ENCODE data around the gene MYO1D. TPM values are rescaled to one million over a fixed set of nuclear protein-coding genes. Genes with fewer than 3 reads are reported as not detected.
"Not testable (repeated sequence)": the region's sequence is repeated elsewhere in the genome, so short reads cannot be mapped to it uniquely, and the experiment has no call there.

MYO1D gene
- total RNA-seq, 2 donors from 2014 or later, result 12.4 to 13.6 TPM

DNA sequence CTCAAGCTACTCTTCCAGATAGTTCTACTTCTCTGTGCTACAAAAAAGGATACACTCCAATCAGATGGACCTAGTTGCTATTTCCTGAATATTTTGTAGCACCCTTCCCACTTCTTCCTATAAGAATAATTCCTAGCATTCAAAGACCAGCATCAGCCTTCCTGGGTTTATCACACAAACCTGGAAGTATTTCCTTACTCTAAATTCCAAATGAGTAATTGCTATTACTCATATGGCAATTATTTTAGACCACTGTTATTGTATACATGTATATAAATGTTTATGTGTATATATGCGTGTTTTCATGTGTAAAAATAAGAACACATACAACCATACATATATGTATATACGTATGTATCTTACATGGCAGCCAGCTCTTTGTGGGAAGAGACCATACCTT, 130.6 kb downstream of the MYO1D start:
- H3K27ac Mint-ChIP-seq, result no peak overlapping the region
- DNase-seq (ENCODE audit: low spot score in 2 of 2) (no peak), ATAC-seq (no peak)
- no peaks in the 10 kb centered on the region for H3K9me3 Mint-ChIP-seq
- no peaks in the 10 kb centered on the region for H3K36me3 Mint-ChIP-seq

DNA sequence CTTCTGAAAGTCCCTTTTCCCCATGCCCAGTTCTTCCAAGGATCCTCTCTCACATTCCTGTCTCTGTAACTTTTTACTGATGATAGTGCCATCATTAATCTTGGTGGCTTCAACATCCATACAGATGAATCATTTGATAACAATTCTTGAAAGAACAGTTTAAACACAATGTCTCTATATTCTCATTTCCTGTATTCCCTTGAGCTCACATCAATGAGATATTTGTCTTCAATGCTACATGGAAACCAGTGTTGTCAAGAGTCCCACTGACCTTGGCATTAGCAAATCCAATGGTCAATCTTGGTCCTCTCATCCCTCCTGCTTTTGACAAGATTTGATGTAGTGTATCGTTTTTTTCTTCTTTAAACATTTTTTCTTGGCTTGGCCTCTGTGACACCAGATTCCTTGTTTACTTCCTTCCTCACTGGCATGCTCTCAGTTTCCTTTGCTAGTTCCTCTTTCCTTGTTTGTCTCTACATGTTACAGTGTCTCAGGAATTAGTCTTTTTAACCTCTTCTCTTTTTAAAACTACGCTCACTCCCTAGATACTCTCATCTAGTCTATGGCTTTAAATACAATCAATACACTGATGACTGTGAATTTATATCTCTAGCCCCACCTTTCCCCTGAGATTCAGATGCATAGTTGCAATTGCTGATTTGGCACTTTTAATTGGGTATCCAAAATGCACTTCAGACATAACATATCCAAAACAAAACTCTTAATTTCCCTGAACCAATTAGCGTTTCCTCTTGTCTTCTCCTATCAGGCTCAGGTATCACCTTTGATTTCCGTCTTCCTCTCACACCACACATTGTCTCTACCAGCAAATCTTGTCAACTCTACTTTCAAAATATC, 134.0 kb downstream of the MYO1D start:
- no peaks in the 10 kb centered on the region for H3K9me3 Mint-ChIP-seq
- no peak overlapping the region for H3K27ac Mint-ChIP-seq
- ATAC-seq, result no peak
- DNase-seq (ENCODE audit: low spot score in 2 of 2), result no peak
- no peaks in the 10 kb centered on the region for H3K36me3 Mint-ChIP-seq

DNA sequence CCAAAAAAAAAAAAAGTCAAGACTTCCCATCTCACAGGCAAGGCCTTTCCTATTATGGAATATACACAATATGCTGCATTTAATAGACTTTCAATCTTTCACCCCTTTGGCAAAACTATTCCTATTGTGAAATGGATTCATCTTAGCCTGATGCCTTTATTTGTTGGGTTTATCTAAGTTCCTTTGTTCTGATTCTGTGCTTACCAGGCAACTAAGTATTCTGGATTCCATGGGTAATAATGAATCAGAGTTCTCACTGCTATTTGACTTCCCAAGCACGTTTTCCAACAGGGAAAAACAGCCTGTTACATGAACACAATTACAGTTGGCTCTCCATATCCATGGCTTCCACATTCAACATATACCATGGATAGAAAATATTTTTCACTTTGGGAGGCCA, 135.5 kb downstream of the MYO1D start:
- DNase-seq (ENCODE audit: low spot score in 2 of 2) (no peak), ATAC-seq (no peak)
- H3K9me3 Mint-ChIP-seq, result no peaks in the 10 kb centered on the region
- H3K36me3 Mint-ChIP-seq, result no peaks in the 10 kb centered on the region
- no peak overlapping the region for H3K27ac Mint-ChIP-seq

DNA sequence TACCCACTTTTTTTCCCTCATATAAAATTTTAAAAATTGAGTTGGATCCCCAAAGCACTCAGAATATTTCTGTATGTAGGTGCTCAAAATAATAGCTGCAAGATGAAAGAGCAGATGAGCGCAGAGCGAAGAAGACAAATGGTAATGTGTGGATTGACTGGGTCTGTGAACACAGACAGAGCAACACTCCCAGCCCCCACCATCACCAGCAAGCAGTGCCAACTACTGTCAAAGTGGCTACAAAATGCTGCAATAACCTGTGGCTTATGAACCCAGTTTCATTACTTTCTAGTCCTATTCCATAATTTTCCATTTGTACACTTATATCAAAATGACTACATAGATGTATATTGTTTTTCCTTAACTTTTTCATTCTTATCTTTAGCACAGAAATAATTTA, 137.2 kb downstream of the MYO1D start:
- ATAC-seq (no peak), DNase-seq (ENCODE audit: low spot score in 2 of 2) (no peak)
- Mint-ChIP-seq H3K27ac (no peak overlapping the region), H3K9me3 (no peaks in the 10 kb centered on the region), H3K36me3 (no peaks in the 10 kb centered on the region)

DNA sequence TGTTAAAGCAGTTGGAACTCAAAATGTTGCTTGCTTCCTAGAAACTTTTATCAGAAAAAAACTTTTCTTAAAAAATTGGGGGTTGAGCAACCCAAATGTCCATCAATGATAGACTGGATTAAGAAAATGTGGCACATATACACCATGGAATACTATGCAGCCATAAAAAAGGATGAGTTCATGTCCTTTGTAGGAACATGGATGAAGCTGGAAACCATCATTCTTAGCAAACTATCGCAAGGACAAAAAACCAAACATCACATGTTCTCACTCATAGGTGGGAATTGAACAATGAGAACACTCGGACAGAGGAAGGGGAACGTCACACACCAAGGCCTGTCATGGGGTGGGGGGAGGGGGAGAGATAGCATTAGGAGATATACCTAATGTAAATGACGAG, 137.8 kb downstream of the MYO1D start:
- H3K9me3 Mint-ChIP-seq; H3K27ac Mint-ChIP-seq; DNase-seq (ENCODE audit: low spot score in 2 of 2); ATAC-seq; H3K36me3 Mint-ChIP-seq: not testable (repeated sequence)

DNA sequence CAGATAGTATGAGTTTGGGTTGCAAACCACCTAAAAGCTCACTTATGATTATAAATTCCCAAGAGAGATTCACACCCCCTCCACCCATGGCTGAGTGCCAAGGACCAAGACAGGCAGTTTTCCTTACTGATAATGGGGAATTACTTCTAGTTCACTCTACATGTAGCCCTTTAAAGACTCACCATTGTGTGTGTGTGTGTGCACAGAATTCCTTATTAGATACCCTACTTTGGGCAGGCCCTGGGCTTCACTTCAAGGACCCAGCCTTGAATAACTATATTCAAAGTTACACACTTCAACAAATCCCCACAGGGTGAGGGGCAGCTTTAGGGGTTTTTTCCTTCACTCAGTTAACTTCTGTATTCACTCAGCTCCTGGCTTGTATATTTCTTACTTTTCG, 143.5 kb downstream of the MYO1D start:
- DNase-seq (ENCODE audit: low spot score in 2 of 2) (no peak), ATAC-seq (no peak)
- Mint-ChIP-seq H3K9me3 (peaks cover 0 to 5% of the 10 kb centered on the region in 2 donors), H3K27ac (no peak overlapping the region), H3K36me3 (peaks cover 5 to 7% of the 10 kb centered on the region in 2 donors)

DNA sequence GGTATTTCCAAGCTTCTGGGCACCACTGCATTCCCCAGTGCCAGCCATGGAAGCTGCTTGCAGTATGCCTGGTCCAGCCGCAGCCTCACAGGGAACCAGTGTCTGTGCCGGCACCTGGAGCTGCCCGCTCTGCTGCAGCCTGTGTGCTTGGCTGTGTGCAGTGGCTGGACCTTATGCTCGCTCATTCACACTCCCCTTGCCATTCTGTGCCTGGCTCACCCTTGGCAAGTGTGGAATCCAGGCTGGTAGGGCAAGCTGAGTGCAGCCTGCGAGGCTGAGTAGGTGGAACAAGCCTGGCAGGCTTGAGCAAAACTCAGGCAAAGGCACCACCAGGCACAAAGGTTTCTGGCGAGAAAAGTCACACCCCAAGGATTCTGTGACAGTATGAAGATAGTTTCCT, 144.0 kb downstream of the MYO1D start:
- ATAC-seq, result no peak
- H3K36me3 Mint-ChIP-seq, result peaks cover 5 to 7% of the 10 kb centered on the region in 2 donors
- H3K27ac Mint-ChIP-seq, result no peak overlapping the region
- peaks cover 0 to 5% of the 10 kb centered on the region in 2 donors for H3K9me3 Mint-ChIP-seq
- DNase-seq (ENCODE audit: low spot score in 2 of 2), result no peak

DNA sequence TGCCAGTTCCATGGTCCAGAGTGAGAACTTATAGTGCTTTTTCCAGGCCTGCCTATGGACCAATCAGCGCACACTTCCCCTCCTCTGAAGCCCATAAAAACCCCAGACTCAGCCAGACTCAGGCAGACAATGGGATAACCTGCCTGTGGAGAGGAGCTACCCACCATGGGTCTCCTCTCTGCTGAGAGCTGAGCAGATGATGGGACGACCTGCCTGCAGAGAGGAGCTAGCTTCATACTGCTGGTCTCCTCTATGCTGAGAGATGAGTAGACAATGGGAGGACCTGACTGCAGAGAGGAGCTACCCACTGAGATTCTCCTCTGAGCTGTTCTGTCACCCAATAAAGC, 144.7 kb downstream of the MYO1D start:
- Mint-ChIP-seq H3K27ac (no peak overlapping the region), H3K36me3 (peaks cover 5 to 7% of the 10 kb centered on the region in 2 donors), H3K9me3 (peaks cover 0 to 5% of the 10 kb centered on the region in 2 donors)
- DNase-seq (ENCODE audit: low spot score in 2 of 2) (no peak), ATAC-seq (no peak)

DNA sequence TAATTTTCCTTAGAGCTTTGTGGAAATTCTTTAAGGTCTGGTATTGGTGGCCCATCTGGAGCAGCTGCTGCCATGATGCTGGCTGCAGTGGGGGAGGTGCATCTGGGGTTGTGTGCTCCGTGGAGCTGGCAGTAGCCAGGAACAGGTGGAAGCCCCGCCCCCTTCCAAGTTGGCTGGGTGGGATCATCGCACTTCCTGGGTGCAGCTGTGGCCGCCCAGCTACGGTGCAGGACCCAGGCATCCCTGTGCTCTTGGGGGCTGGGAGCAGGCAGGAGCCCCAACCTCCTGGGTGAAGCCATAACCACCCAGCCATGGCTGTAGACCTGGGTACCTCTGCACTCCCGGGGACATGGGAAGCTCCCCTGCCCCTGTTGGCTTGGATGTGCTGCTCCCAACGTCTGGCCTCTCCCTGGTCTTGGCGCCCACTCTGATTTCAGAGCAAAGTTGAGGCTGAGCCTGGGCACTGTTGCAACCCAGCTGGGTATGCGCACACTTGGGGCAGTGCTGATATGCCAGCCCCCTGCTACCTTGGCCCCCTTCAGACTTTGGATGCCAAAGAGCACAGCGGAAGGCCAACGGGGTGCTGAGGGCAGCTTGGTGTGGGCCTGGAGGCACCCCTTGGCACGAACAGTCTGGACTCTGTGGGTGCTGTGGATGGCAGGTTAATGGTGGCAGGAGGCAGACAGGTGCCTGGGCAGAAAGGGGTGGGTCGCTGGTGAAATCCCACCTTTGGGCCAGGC, 145.2 kb downstream of the MYO1D start:
- H3K9me3 Mint-ChIP-seq, result peaks cover 0 to 5% of the 10 kb centered on the region in 2 donors
- DNase-seq (ENCODE audit: low spot score in 2 of 2), result no peak

DNA sequence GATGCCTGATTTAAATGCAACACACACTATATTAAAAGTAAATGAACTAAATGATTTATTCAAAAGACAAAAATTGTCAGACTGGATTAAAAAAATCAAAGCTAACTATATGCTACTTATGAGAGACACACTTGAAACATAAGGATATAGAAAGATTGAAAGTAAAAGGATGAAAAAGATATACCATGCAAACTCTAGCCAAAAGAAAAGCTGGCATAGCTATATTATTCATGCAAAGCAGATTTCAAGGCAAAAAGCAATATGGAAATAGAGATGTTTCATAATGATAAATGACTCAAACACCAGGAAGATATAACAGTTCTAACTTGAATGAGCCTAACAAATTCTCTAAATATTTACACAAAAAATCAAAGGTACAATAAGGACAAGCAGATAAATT, 149.2 kb downstream of the MYO1D start:
- peaks cover 7 to 14% of the 10 kb centered on the region in 2 donors for H3K9me3 Mint-ChIP-seq
- no peak overlapping the region for H3K27ac Mint-ChIP-seq
- DNase-seq (ENCODE audit: low spot score in 2 of 2) (no peak), ATAC-seq (no peak)
- H3K36me3 Mint-ChIP-seq, result peaks cover 11 to 20% of the 10 kb centered on the region in 2 donors

More for the DNA sequence above, 145.2 kb downstream of the MYO1D start:
- ATAC-seq, result no peak
- H3K27ac Mint-ChIP-seq, result no peak overlapping the region
- peaks cover 5 to 7% of the 10 kb centered on the region in 2 donors for H3K36me3 Mint-ChIP-seq

DNA sequence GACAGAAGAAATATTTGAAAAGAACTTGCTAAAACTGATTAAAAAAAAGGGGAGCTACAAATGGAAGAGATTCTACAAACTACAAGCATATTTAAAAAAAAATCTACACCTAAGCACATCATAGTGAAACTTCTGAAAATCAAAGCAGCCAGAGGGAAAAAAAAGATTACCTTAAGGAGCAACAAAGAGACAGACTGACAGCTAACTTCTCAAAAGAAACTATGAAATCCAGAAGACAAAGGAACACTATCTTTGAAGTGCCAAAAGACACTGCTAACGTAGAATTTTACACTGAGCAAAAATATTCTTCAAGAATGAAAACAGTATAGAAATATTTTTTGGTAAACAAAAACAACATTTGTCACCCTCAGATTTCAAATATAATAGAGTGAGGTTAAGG, 151.2 kb downstream of the MYO1D start:
- H3K36me3 Mint-ChIP-seq, result peaks cover 7 to 15% of the 10 kb centered on the region in 2 donors
- H3K27ac Mint-ChIP-seq, result peak overlapping the region in 1 of 2 donors; percentile 55
- DNase-seq (ENCODE audit: low spot score in 2 of 2) (no peak), ATAC-seq (no peak)
- peaks cover 7 to 10% of the 10 kb centered on the region in 2 donors for H3K9me3 Mint-ChIP-seq

DNA sequence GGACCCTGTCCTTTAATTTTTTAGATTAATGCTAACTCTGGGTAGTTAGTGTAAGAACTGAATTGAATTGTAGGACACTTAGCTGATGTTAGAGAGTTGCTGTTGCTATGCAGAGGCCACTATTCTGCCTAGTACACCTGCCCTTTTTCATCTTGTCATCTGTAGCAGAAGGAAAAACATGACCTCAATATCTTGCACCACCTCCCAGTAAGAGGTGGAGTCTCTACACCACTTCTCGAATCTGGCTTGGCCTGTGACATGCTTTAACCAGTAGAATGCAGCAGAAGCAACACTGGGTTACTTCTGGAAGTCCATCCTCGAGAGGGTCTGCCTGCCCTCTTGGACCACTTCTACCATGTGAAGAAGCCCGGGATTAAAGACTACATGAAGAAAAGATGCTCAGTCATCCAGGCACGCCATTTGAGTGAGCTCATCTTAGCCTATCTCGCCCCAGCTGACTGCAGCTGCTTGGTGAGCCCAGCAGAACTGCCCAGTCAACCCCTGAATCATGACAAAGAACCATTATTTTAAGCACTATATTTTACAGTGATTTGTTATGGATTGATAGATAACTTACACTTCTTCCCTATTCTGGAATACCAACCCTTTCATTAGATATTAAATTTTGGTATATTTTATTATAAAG, 153.5 kb downstream of the MYO1D start:
- Mint-ChIP-seq H3K9me3 (peaks cover 7 to 10% of the 10 kb centered on the region in 2 donors), H3K36me3 (peaks cover 7 to 15% of the 10 kb centered on the region in 2 donors), H3K27ac (no peak overlapping the region)
- DNase-seq (ENCODE audit: low spot score in 2 of 2) (no peak), ATAC-seq (no peak)

DNA sequence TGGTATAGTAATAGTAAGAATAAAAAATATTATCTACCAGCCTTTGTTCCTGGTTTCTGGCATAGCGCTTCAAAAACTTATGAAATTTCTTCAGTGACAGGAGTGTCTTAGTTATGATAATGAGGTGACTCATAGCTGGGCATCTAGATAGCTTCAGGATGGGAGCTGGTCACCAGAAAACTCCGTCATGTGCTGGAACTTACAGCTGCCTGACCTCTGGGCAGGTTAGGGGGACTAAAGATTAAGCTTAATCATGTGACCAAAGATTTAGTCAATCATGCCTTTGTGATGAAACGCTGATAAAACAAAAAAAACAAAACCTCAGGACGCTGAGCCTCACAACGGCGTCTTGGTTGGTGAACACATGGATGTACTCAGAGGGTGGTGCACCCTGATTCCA, 154.2 kb downstream of the MYO1D start:
- DNase-seq (ENCODE audit: low spot score in 2 of 2) (no peak), ATAC-seq (no peak)
- Mint-ChIP-seq H3K27ac (no peak overlapping the region), H3K9me3 (peaks cover 7 to 10% of the 10 kb centered on the region in 2 donors), H3K36me3 (peaks cover 7 to 15% of the 10 kb centered on the region in 2 donors)

DNA sequence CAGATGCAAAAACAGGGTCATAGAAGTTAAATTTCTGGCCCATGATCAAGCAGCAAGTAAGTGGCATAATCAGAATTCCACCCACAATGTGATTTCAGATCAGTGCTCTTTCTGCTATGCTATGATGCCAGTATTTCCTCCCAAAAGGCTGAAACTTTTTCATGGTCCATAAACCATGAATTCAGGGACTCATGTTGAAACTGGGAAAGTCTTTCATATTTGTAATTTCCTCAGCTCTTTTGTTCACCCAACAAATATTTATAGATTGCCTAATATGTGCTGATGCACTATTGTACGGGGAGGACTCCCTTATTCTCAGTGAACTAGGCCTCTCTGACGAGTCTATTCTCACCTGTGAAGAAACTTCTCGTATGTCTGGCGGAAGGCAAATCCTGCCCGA, 156.3 kb downstream of the MYO1D start:
- Mint-ChIP-seq H3K27ac (no peak overlapping the region), H3K9me3 (peaks cover 5 to 7% of the 10 kb centered on the region in 2 donors), H3K36me3 (peaks cover 6 to 10% of the 10 kb centered on the region in 2 donors)
- ATAC-seq (no peak), DNase-seq (ENCODE audit: low spot score in 2 of 2) (no peak)

DNA sequence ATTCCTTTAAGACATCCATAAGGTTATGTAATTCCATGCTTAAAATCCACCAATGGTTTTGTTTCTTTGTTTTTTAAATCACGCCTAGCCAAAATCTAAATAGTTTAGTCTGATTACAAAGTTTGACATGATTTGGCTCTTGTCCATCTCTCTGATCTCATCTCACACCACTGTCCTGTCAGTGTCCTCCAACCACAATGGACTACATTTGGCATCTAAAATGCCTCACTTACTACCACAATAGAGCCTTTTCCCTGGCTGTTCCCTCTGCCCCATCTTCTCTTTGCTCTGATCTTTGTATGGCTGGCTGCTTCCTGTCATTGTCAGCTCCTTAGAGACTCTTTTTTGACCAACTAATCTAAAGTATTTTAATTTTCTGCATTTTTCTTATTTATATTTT, 157.2 kb downstream of the MYO1D start:
- ATAC-seq, result no peak
- no peaks in the 10 kb centered on the region for H3K9me3 Mint-ChIP-seq

DNA sequence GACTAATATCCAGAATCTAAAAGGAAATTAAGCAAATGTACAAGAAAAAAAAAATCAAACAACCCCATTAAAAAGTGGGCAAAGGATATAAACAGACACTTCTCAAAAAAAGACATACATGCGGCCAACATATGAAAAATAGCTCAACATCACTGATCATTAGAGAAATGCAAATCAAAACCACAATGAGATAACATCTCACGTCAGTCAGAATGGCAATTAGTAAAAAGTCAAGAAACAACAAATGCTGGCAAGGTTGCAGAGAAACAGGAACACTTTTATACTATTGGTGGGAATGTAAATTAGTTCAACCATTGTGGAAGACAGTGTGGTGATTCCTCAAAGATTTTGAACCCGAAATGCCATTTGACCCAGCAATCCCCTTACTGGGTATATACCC, 162.0 kb downstream of the MYO1D start:
- not testable (repeated sequence) for H3K9me3 Mint-ChIP-seq

More for the DNA sequence above, 157.2 kb downstream of the MYO1D start:
- H3K27ac Mint-ChIP-seq, result no peak overlapping the region
- H3K36me3 Mint-ChIP-seq, result peaks cover 0 to under 1% of the 10 kb centered on the region in 2 donors
- no peak for DNase-seq (ENCODE audit: low spot score in 2 of 2)

DNA sequence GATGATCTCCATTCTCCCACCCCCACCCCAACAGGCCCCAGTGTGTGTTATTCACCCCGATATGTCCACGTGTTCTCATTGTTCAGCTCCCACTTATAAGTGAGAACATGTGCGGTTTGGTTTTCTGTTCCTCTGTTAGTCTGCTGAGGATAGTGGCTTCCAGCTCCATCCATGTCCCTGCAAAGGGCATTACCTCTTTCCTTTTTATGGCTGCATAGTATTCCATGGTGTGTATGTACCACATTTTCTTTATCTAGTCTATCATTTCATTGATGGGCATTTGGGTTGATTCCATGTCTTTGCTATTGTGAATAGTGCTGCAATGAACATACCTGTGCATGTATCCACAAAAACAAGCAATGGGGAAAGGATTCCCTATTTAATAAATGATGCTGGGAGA, 162.7 kb downstream of the MYO1D start:
- not testable (repeated sequence) for ATAC-seq; H3K9me3 Mint-ChIP-seq; DNase-seq (ENCODE audit: low spot score in 2 of 2); H3K36me3 Mint-ChIP-seq; H3K27ac Mint-ChIP-seq

More for the DNA sequence above, 162.0 kb downstream of the MYO1D start:
- H3K27ac Mint-ChIP-seq; ATAC-seq; DNase-seq (ENCODE audit: low spot score in 2 of 2); H3K36me3 Mint-ChIP-seq: not testable (repeated sequence)

Data from activated naive CD4-positive, alpha-beta T cell treated with anti-CD3 and anti-CD28 coated beads, Interleukin-2, amount 50 U/mL, for 72 hours (primary cell).